Ascending aorta (tissue), 2 donors: ENCODE measurements around the gene CCDC6. TPM values are rescaled to one million over a fixed set of nuclear protein-coding genes. Genes with fewer than 3 reads are reported as not detected.
A peak's percentile ranks its signal among the peaks of the same experiment; 100 is the strongest.

Source experiments
- DNase-seq, 2 donors: peaks; one replicate each; pipeline ENCODE4 v3.0.0-alpha.2; 2019; ENCODE audit warnings: low spot score in 2 of 2
- H3K27ac ChIP-seq, 2 donors: fragments of 200-600 bp; sonication (generic); one replicate each; pipeline ENCODE4 v1.5.1; 2016 to 2017; ENCODE audit warnings: mild to moderate bottlenecking in 1 of 2
- H3K27me3 ChIP-seq: fragments of 200-600 bp; sonication (generic); one replicate; pipeline ENCODE4 v1.5.1; 2017
- H3K36me3 ChIP-seq, 2 donors: fragments of 200-600 bp; sonication (generic); one replicate each; pipeline ENCODE4 v1.5.1; 2016
- H3K4me1 ChIP-seq, 2 donors: fragments of 200-600 bp; sonication (generic); one replicate each; pipeline ENCODE4 v1.5.1; 2016 to 2017; ENCODE audit warnings: mild to moderate bottlenecking in 1 of 2
- H3K4me3 ChIP-seq, 2 donors: fragments of 200-600 bp; sonication (generic); one replicate each; pipeline ENCODE4 v1.5.1; 2016 to 2017; ENCODE audit warnings: mild to moderate bottlenecking in 1 of 2
- H3K9me3 ChIP-seq, 2 donors: fragments of 200-600 bp; sonication (generic); one replicate each; pipeline ENCODE4 v1.5.1; 2016
- intact Hi-C: fragments of 100-400 bp; cut with DNase I; formaldehyde crosslinking; loops from one replicate; pipeline ENCODE4 v1.15.1; 2023
- total RNA-seq: library from RNA; depleted of rRNA; stranded (reverse); fragments of >200 nt; gene quantifications from one replicate; pipeline ENCODE4 v1.1.0, GENCODE V29; 2016
- TF ChIP-seq, protein P1 (sequence below), 3 experiments: fragments of 200-600 bp in 2 of 3; fragments of 450-650 bp in 1 of 3; sonication (generic) in 2 of 3; IDR thresholded peaks; one replicate each; pipeline ENCODE4 v1.5.1; 2016 to 2019; ENCODE audit warnings: antibody characterized with exemption in 3 of 3, mild to moderate bottlenecking in 1 of 3, moderate library complexity in 1 of 3

The CCDC6 gene
- total RNA-seq, 1 donor from 2014 or later = 21.1 TPM

DNA sequence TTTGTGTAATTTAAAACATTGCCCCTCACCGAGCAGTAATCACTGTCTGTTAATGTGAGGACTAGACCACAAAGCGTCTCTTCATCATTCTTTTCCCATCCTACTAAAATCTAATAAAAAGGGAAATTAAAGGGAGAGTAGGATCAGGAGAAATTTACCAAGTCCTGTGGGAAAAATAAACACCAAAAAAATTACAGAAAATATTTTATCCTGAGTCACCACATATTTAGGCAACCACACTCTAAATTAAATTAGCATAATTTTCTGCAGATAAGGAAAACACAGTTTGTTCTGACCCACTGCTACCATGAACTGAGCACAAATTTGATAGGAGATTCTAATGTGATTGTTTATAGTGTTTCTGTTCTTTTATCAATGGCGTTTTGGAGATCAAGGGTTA, 49.3 kb downstream of the CCDC6 start:
- intact Hi-C loops = no loop called here

DNA sequence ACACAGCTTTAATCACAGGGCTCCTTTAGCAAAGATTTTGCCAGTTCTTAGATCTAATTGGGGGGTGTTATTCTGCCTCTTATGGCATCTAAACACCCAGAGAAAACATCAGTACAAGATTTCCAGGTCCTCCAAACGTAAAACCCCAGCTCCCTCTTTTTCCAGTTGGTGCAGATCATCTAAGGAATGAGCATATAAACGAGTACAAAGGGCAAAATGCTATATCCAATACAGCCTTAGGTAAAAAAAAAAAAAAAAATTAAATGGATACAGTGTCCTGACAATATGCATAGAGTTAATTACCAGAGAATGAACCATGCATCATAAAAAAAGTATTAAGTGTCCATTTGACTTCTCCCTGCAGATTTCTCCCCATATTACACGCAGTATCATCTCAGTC, 50.3 kb downstream of the CCDC6 start:
- DNase-seq = no peak
- Histone ChIP-seq H3K27ac (no peak overlapping the region), H3K27me3 (no peaks in the 10 kb centered on the region), H3K36me3 (no peaks in the 10 kb centered on the region), H3K4me1 (peaks cover 8 to 35% of the 10 kb centered on the region in 2 donors), H3K9me3 (no peaks in the 10 kb centered on the region), H3K4me3 (no peak overlapping the region)
- intact Hi-C loops = no loop called here
- TF ChIP-seq, protein P1, sequence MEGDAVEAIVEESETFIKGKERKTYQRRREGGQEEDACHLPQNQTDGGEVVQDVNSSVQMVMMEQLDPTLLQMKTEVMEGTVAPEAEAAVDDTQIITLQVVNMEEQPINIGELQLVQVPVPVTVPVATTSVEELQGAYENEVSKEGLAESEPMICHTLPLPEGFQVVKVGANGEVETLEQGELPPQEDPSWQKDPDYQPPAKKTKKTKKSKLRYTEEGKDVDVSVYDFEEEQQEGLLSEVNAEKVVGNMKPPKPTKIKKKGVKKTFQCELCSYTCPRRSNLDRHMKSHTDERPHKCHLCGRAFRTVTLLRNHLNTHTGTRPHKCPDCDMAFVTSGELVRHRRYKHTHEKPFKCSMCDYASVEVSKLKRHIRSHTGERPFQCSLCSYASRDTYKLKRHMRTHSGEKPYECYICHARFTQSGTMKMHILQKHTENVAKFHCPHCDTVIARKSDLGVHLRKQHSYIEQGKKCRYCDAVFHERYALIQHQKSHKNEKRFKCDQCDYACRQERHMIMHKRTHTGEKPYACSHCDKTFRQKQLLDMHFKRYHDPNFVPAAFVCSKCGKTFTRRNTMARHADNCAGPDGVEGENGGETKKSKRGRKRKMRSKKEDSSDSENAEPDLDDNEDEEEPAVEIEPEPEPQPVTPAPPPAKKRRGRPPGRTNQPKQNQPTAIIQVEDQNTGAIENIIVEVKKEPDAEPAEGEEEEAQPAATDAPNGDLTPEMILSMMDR (IDR thresholded peaks at IDR 0.05) = no peak

More for the DNA sequence above, 49.3 kb downstream of the CCDC6 start:
- H3K4me1 ChIP-seq = peaks cover 8 to 32% of the 10 kb centered on the region in 2 donors
- peak overlapping the region in 1 of 2 donors; percentile 10 for H3K27ac ChIP-seq
- no peaks in the 10 kb centered on the region for H3K36me3 ChIP-seq
- no peak for DNase-seq
- no peak overlapping the region for H3K4me3 ChIP-seq
- TF ChIP-seq, protein P1 (IDR thresholded peaks at IDR 0.05) = no peak
- no peaks in the 10 kb centered on the region for H3K27me3 ChIP-seq
- H3K9me3 ChIP-seq = no peaks in the 10 kb centered on the region

- Histone ChIP-seq H3K27me3 (no peaks in the 10 kb centered on the region), H3K4me3 (no peak overlapping the region), H3K4me1 (peaks cover 8 to 35% of the 10 kb centered on the region in 2 donors), H3K36me3 (peaks cover 0 to under 1% of the 10 kb centered on the region in 2 donors), H3K9me3 (no peaks in the 10 kb centered on the region), H3K27ac (peak overlapping the region in 1 of 2 donors; percentile 10)
- TF ChIP-seq, protein P1 (IDR thresholded peaks at IDR 0.05) = no peak
- intact Hi-C loops = no loop called here
- DNase-seq = no peak
Measured at GRCh38 chr10:59854571-59854970, 51.8 kb downstream of the CCDC6 start.

- no peaks in the 10 kb centered on the region for H3K9me3 ChIP-seq
- H3K4me3 ChIP-seq = no peak overlapping the region
- peaks cover 10 to 19% of the 10 kb centered on the region in 2 donors for H3K36me3 ChIP-seq
- H3K27me3 ChIP-seq = no peaks in the 10 kb centered on the region
- DNase-seq = no peak
- intact Hi-C loops = no loop called here
- TF ChIP-seq, protein P1 (IDR thresholded peaks at IDR 0.05) = no peak
- H3K27ac ChIP-seq = no peak overlapping the region
- H3K4me1 ChIP-seq = peaks cover 6 to 30% of the 10 kb centered on the region in 2 donors
Measured at GRCh38 chr10:59852670-59853069, 53.7 kb downstream of the CCDC6 start.

GRCh38 chr10:59851864-59852263, 54.5 kb downstream of the CCDC6 start:
- H3K4me1 ChIP-seq = peaks cover 6 to 27% of the 10 kb centered on the region in 2 donors
- intact Hi-C loops = no loop called here
- no peaks in the 10 kb centered on the region for H3K9me3 ChIP-seq
- H3K27me3 ChIP-seq = no peaks in the 10 kb centered on the region
- no peak overlapping the region for H3K27ac ChIP-seq
- H3K36me3 ChIP-seq = peaks cover 12 to 23% of the 10 kb centered on the region in 2 donors
- TF ChIP-seq, protein P1 (IDR thresholded peaks at IDR 0.05) = no peak
- no peak for DNase-seq
- H3K4me3 ChIP-seq = no peak overlapping the region

DNA sequence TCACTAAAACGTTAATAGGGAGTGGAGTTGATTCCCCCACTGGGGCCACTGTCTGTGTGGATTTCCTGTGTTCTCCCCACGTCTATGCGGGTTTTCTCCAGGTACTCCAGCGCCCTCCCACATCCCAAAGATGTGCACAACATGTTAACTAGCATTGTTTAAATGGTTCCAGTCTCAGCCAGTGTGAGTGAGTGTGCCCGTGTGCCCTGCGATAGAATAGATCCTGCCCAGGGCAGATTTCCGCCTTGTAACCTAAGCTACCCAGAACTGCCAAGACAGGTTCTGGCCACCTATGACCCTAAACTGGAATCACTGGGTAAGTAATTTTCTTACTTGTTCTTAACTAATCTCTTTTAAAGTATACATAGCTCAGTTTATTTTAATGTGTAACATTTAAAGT, 58.5 kb downstream of the CCDC6 start:
- TF ChIP-seq, protein P1 (IDR thresholded peaks at IDR 0.05) = no peak
- H3K27me3 ChIP-seq = no peaks in the 10 kb centered on the region
- no peak for DNase-seq
- no peak overlapping the region for H3K4me3 ChIP-seq
- H3K9me3 ChIP-seq = no peaks in the 10 kb centered on the region
- H3K27ac ChIP-seq = no peak overlapping the region
- intact Hi-C loops = no loop called here
- peaks cover 13 to 23% of the 10 kb centered on the region in 2 donors for H3K36me3 ChIP-seq
- H3K4me1 ChIP-seq = peaks cover 11 to 21% of the 10 kb centered on the region in 2 donors
